Left kidney (tissue), 8 donors: ENCODE measurements around the gene HLA-DOB. TPM values are rescaled to one million over a fixed set of nuclear protein-coding genes. Genes with fewer than 3 reads are reported as not detected.

Experiments
- DNase-seq: peaks from one replicate; pipeline ENCODE4 v3.0.0-alpha.2; 2013
- long read RNA-seq, 8 donors: transcript quantifications; one replicate each; lab custom pipeline, GENCODE V29; 2026
- polyA plus RNA-seq: library from polyadenylated mRNA; unstranded; fragments of 120-200 nt; gene quantifications from one replicate; pipeline ENCODE4 v1.2.1, GENCODE V29; 2013; ENCODE audit not compliant: insufficient read length

The HLA-DOB gene
- 0.32 TPM for polyA plus RNA-seq
- long read RNA-seq, donor 1: 0 reads
- long read RNA-seq, donor 2: 0 reads
- long read RNA-seq, donor 3: 0 reads
- long read RNA-seq, donor 4: 0 reads
- long read RNA-seq, donor 5: 0 reads
- long read RNA-seq, donor 6: 0 reads
- long read RNA-seq, donor 7: 0 reads
- long read RNA-seq, donor 8: 0 reads

GRCh38 chr6:32816746-32817204, at the start of gene HLA-DOB:
Gene HLA-DOB (minus strand): TSS chr6:32817002. CDS start chr6:32816951, 51 bp downstream.
- DNase-seq: no peak

GRCh38 chr6:32865724-32866443, 49.1 kb upstream of the HLA-DOB start:
- no peak for DNase-seq

GRCh38 chr6:32862725-32863124, 45.9 kb upstream of the HLA-DOB start:
- DNase-seq: no peak

GRCh38 chr6:32860674-32861073, 43.9 kb upstream of the HLA-DOB start:
- no peak for DNase-seq

- DNase-seq: no peak
Observed at GRCh38 chr6:32858194-32858593, 41.4 kb upstream of the HLA-DOB start.

- no peak for DNase-seq
Observed at GRCh38 chr6:32857156-32857891, 40.5 kb upstream of the HLA-DOB start.

GRCh38 chr6:32855467-32856174, 38.8 kb upstream of the HLA-DOB start:
- no peak for DNase-seq

- no peak for DNase-seq
Observed at GRCh38 chr6:32854376-32855178, 37.8 kb upstream of the HLA-DOB start.

GRCh38 chr6:32853541-32854375, 37.0 kb upstream of the HLA-DOB start, which contains the start of the genes PSMB9 and TAP1:
Gene PSMB9 (plus strand): TSS chr6:32854192. CDS start chr6:32854230, 38 bp downstream.
Gene TAP1 (minus strand): TSS chr6:32853704. CDS start chr6:32853636, 68 bp downstream.
- DNase-seq: peak; percentile 92

- peak; percentile 17 for DNase-seq
Observed at GRCh38 chr6:32852844-32853540, 36.2 kb upstream of the HLA-DOB start.

- no peak for DNase-seq
Observed at GRCh38 chr6:32852018-32852843, 35.4 kb upstream of the HLA-DOB start.

- no peak for DNase-seq
Observed at GRCh38 chr6:32851025-32851424, 34.2 kb upstream of the HLA-DOB start.

- DNase-seq: no peak
Observed at GRCh38 chr6:32849126-32849525, 32.3 kb upstream of the HLA-DOB start.

GRCh38 chr6:32847795-32848194, 31.0 kb upstream of the HLA-DOB start:
- no peak for DNase-seq

- DNase-seq: no peak
Observed at GRCh38 chr6:32847004-32847403, 30.2 kb upstream of the HLA-DOB start.

GRCh38 chr6:32845384-32845884, 28.6 kb upstream of the HLA-DOB start:
- no peak for DNase-seq

GRCh38 chr6:32844839-32845383, 28.1 kb upstream of the HLA-DOB start:
- DNase-seq: no peak
